Fibroblast of skin of right quadriceps (primary cell): ENCODE data around the gene FBLIM1.
"Not testable (repeated sequence)": the region's sequence is repeated elsewhere in the genome, so short reads cannot be mapped to it uniquely, and the experiment has no call there.

ENCODE experiments used
- DNase-seq: peaks from one replicate; pipeline ENCODE4 v3.0.0-alpha.2; 2013

FBLIM1 gene

DNA sequence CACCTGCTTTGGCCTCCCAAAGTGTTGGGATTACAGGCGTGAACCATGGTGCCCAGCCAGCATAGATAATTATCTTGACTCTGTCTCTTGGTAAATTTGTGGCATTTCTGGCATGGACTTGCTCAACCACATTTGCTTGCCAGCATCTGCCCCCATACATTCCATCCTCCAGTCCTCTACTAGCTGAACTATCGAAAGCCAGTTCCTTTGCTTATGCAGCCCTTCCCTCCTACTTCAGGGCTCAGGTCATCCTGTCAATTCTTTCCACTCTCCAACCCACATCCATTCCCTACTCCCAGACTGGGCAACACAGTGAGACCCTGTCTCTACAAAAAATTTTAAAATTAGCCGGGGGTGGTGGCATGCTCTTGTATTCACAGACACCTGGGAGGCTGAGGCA lies 61.9 kb downstream of the FBLIM1 start:
- DNase-seq: no peak

DNA sequence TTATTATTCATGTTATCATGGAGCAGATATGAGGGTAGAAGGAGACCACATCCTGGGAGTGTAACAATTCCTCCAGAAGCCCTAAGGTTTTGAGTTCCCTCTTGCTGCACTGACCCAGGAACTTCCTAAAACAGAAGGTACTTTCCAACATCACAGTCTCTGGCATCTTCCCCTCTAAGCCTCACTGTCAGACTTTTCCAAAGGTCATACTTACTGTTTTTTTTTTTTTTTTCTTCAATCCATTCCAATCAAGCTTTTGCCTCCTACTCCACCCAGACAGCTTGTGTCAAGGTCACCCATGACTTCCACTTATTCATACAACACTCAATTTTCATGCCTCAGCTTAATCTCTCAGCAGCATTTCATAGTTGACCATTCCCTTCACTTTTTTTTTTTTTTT lies 67.2 kb downstream of the FBLIM1 start:
- DNase-seq: no peak

DNA sequence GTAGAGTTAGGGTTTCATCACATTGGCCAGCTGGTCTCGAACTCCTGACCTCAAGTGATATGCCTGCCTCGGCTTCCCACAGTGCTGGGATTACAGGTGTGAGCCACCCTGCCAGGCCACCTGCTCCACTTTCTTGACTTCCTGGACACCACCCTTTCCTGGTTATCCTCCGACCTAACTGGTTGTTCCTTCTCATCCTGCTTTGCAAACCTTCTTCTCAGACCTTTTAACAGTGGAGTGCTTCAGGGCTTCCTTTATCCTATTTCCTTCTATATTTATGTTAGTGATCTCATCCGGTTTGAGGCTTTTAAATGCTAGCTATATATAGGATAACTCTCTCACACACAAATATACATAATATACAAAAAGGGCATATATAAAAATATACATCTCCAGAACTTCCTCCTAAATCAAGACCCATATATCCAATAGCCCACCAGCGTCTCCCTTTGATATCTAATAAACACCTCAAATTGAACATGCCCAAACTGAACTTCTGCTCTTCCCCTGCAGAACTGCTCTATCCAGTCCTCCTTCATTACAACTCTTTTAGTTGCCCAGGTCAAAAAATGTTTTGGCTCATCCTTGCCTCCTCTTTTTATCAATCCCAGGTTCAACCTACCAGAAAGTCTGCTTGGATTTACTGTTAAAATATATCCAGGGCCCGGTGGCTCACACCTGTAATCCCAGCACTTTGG lies 68.4 kb downstream of the FBLIM1 start:
- DNase-seq: no peak

DNA sequence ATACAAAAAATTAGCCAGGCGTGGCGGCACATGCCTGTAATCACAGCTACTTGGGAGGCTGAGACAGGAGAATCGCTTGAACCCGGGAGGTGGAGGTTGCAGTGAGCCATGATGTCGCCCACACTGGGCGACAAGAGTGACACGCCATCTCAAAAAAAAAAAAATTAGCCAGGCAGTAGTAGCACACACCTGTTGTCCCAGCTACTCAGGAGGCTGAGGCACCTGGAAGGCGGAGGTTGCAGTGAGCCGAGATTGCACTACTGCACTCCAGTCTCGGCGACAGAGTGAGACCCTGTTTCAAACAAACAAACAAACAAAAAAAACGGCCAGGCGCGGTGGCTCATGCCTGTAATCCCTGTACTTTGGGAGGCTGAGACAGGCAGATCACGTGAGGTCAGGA lies 69.0 kb downstream of the FBLIM1 start:
- DNase-seq: not testable (repeated sequence)

DNA sequence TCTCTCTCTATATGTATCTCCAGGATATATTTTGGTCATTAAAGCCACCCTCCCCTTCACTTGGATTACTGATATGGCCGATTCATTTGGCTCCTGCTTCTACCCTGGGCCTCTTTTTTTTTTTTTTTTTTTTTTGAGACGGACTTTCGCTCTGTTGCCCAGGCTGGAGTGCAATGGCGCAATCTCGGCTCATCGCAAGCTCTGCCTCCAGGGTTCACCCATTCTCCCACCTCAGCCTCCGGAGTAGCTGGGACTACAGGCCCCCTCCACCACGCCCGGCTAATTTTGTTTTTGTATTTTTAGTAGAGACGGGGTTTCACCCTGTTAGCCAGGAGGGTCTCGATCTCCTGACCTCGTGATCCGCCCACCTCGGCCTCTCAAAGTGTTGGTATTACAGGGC lies 70.3 kb downstream of the FBLIM1 start:
- not testable (repeated sequence) for DNase-seq

DNA sequence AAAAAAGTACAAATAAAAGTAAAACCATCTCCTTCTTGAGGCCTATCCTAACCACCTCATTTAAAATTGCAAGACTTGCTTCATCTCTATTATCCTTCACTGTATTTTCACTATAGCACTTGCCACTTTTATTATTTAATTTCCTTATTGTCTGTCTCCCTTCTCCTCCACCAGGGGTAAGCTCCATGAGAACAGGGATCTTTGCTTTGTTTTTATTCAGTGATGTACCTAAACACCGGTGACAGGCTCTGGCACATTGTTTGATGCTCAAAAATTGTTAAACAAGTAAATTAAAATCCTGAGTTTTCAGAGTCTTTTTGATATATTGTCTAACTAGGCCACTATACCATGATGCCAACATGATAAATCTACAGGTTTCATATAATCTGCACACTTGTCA lies 71.7 kb downstream of the FBLIM1 start:
- DNase-seq: no peak

DNA sequence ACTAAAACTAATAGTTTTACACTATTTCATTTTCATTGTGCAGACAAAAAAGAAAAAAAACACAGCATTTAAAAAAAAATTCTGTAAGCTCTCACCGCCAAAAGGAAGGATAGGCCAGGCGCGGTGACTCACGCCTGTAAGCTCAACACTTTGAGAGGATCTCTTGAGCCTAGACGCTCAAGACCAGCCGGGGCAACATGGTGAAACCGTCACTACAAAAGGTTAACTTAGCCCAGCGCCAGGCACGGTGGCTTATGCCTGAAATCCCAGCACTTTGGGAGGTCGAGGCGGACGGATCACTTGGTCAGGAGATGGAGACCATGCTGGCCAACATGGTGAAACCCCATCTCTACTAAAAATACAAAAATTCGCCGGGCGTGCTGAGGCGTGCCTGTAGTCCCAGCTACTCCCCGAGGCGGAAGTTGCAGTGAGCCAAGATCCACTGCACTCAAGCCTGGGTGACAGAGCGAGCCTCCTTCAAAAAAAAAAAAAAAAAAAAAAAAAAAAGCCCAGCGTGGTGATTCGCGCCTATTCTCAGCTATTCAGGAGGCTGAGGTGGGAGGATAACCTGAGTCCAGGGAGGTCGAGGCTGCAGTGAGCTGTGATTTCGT lies 74.6 kb downstream of the FBLIM1 start:
- DNase-seq: no peak

DNA sequence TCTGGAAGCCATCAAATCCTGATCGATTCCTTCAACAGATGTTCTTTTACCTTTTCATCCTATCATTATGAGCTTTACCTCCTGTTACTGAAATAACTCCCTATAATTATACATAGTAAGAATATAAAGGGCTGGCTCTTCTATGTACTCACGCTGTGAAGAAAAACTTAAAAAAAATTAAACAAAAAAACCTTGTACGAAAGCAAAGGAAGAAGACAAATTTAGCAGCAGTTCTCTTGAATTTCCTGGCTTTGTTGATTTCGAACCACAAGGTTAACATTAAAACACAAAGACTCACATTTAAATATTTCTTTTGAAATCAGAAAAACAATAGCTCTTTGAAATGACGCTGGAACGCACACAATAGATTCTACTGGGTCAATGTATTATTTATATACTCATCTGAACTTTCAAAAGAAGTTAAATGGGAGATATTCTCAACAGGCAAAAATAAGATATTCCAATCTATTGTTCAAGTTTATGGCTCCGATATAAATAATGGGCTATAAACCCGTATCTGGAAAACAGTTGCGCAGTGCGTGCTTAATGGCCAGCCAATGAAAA lies 75.3 kb downstream of the FBLIM1 start:
- no peak for DNase-seq

DNA sequence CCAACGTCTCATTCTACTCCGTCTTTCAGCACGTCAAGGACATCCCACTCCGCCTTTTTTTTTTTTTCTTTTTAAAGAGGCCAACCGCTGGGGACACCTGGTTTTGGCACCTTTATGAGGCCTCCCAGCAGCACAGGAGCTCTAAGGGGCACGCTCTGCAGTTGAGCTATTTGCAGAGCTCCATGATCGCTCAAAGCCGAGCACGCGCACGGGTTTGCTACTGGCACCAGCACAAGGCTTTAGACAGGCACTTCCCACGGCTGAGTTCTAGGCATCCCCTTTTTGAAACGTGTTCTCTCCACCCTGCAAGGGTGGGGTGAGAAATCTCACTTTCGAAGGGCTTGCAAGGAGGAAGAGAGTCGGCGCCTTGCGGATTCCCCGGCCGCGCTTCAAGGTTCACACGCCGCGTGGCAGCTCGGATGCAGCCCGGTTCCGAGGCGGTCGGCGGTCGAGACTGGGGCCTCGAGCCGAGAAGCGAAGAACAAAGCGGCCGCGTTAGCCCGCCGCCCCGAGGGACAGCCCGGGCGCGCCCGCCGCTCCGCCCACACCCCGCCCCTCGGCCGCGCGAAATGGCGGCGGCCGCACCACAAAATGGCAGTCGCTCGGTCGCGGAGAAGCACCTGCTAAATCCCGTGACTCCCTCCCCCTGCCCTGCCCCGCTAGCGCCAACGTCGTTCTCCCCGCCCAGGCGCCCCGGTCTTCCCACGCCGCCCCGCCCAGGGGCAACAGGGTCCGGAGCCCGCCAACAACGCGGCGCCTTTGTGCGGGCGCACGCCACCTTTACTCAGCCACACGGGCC lies 76.0 kb downstream of the FBLIM1 start:
- peak; percentile 91 for DNase-seq

DNA sequence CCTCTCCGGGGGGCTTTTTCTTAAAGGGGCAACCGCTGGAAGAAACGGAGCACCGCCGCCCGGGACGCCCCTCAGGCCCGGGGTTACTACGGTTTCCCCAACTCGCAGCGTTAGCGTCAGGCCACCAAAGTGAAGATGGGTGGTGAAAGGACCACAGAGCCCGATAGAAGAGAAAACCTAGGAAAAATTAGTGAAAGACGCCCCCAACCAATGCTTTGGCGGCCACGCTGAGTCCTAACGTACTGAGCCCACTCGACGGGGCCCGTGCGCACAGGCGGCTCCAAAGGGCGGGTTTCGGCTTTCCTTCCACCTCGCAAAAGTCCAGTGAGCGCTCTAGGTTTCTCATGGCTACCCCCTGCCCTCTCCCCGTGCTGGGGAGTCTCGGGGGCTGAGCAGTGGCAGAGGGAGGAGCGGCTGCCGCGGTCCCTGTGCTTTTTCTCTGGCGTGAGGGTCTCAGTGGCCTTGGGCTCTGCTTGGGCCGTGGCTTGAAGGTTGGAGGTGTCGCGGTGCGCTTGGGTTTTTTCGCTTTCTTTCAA lies 76.7 kb downstream of the FBLIM1 start:
- no peak for DNase-seq

DNA sequence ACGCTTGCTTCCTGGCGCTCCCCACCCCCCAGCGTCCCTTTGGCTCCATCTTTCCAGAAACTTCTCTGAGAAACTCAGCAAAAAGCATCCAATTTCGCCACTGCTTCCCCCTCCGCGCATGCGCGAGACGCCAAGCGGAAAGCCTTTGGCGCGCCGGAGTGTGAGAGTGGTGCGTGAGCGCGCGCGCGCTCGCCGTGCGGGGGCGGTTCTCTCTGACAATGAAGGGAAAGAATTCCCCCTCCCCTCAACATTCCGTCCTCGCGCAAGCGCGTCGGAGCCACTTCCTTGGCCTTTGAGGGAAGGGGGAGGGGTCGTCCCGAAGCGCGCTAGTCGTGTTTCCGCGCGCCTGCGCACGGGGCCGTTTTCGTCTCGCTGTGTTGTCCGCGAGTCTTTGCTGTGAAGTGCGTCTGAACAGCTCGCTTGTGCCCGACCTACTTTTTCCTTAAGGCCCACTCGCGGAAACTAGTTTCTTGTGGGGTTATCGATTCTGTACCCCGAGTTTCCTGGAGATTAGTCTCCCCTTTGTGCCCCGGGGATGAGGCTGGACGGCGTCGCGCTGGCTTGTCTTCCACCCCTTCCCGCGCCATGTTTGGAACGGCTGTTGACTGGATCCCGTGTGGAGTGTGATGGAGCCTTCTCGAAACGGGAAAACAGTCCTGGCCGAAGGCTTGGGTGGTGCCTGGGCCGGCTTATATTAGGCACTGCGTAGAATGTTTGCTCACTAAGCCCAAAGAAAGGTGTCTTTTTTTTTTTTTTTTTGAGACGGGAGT lies 77.3 kb downstream of the FBLIM1 start:
- DNase-seq: peak; percentile 100
